Panc1 (cell line): Measurements from ENCODE around the gene PPP1R9B. TPM values are rescaled to one million over a fixed set of nuclear protein-coding genes. Genes with fewer than 3 reads are reported as not detected.

Source experiments
- ATAC-seq: fragments of 200-7000 bp; cut with Tn5 transposase; 2 replicates; pipeline ENCODE4 v1.9.1; 2020; ENCODE audit warnings: mild to moderate bottlenecking, moderate library complexity
- BruUV-seq: library from RNA; stranded (reverse); fragments of 400-500 nt; replicated peaks from 2 replicates; lab custom pipeline; 2021; lab: Mats Ljungman, UMichigan
- CTCF ChIA-PET: fragments of 300-600 bp; sonication (Branson Sonifier 250); formaldehyde crosslinking; loops from one replicate; lab custom pipeline; 2022; ENCODE audit warnings: antibody characterized with exemption; lab: Charles Lee
- POLR2A ChIA-PET: fragments of 300-600 bp; sonication (Branson Sonifier 250); formaldehyde crosslinking; loops from one replicate; lab custom pipeline; 2022; ENCODE audit warnings: antibody characterized with exemption; lab: Charles Lee
- DNase-seq: peaks from one replicate; pipeline ENCODE4 v3.0.0-alpha.2; 2010; ENCODE audit warnings: low read depth, low spot score
- H3K27ac ChIP-seq: 2 replicates; pipeline ENCODE4 v1.5.1; 2011; ENCODE audit warnings: mild to moderate bottlenecking, low read length, inconsistent platforms
- H3K27me3 ChIP-seq: fragments of 200-500 bp; sonication (Bioruptor generic); 2 replicates; pipeline ENCODE4 v1.6.0; 2014; ENCODE audit warnings: low read length, inconsistent platforms; ENCODE audit not compliant: control insufficient read depth, insufficient read depth
- H3K36me3 ChIP-seq: fragments of 200-500 bp; sonication (Bioruptor generic); 2 replicates; pipeline ENCODE4 v1.5.1; 2014; ENCODE audit warnings: inconsistent platforms, mild to moderate bottlenecking, low read length, moderate library complexity; ENCODE audit not compliant: control insufficient read depth, insufficient read depth
- H3K4me1 ChIP-seq: 2 replicates; pipeline ENCODE4 v1.5.1; 2011; ENCODE audit warnings: inconsistent platforms, mild to moderate bottlenecking, low read length, moderate library complexity; ENCODE audit not compliant: control insufficient read depth, insufficient read depth
- H3K4me3 ChIP-seq, 2 experiments: 2 replicates each; pipeline ENCODE4 v1.5.1; 2011 to 2012; ENCODE audit warnings: low read depth in 2 of 2, low read length in 2 of 2, mild to moderate bottlenecking in 2 of 2, inconsistent platforms in 1 of 2, moderate library complexity in 1 of 2
- H3K9me3 ChIP-seq: fragments of 200-500 bp; sonication (Bioruptor generic); 2 replicates; pipeline ENCODE4 v1.5.1; 2014; ENCODE audit warnings: low read depth, mild to moderate bottlenecking, inconsistent platforms, low read length, moderate library complexity; ENCODE audit not compliant: control insufficient read depth, insufficient read depth
- POLR2AphosphoS5 ChIP-seq: IDR thresholded peaks from 2 replicates; pipeline ENCODE4 v1.6.1; 2012; ENCODE audit warnings: mild to moderate bottlenecking, low read depth, low read length, moderate library complexity
- SIN3A ChIP-seq: IDR thresholded peaks from 2 replicates; pipeline ENCODE4 v1.6.1; 2012; ENCODE audit warnings: low read depth, mild to moderate bottlenecking, low read length, moderate library complexity, borderline replicate concordance; ENCODE audit not compliant: insufficient read depth
- TCF7L2 ChIP-seq: IDR thresholded peaks from 2 replicates; pipeline ENCODE4 v1.6.1; 2011; ENCODE audit warnings: mild to moderate bottlenecking, low read depth, low read length, inconsistent platforms
- in situ Hi-C: cut with HindIII; loops from 2 replicates; pipeline ENCODE4 v1.10.0; 2016; ENCODE audit warnings: low sequenced_read_pairs, low pct_unique_long_range_greater_than_20kb
- intact Hi-C: fragments of 100-400 bp; cut with micrococcal nuclease; formaldehyde crosslinking; loops from one replicate; pipeline ENCODE4 v1.10.0; 2022; ENCODE audit not compliant: unreplicated experiment
- total RNA-seq: library from RNA; stranded (reverse); gene quantifications from one replicate; pipeline ENCODE4 v1.2.1, GENCODE V29; 2021; ENCODE audit not compliant: unreplicated experiment
- TF ChIP-seq, protein P1 (sequence below), 2 experiments: IDR thresholded peaks; 2 replicates each; pipeline ENCODE4 v1.6.1; 2011 to 2012; ENCODE audit warnings: low read depth in 2 of 2, control low read depth in 1 of 2, low read length in 1 of 2, mild to moderate bottlenecking in 1 of 2, moderate library complexity in 1 of 2; ENCODE audit not compliant: insufficient read depth in 1 of 2
- TF ChIP-seq, protein P2 (sequence below): fragments of 450-650 bp; IDR thresholded peaks from 2 replicates; pipeline ENCODE4 v1.5.1; 2017; ENCODE audit warnings: mild to moderate bottlenecking

Gene PPP1R9B
- total RNA-seq, 1 experiment from 2014 or later: 114 TPM

DNA sequence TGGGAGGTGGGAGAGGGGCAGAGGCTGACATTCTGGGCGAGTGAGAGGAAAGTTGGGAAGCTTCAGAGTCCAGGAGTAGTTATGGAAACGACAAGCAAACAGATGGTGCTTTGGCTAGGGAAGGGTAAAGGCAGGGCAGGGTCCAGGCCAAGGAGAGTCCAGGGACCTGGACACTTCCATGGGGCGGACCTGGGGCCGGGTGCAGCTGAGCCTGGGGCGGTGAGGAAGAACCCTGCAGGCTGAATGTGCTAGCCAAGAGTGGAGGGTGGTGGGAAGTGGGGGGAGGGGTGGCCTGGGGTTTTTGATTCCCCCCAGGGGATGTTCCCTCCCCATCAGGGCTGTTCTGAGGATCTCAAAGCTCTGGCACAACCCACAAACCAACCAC, 2.6 kb downstream of the PPP1R9B start:
- no peak for ATAC-seq
- peaks cover 21% of the 10 kb centered on the region; the same call in 1 of the 2 replicates for H3K36me3 ChIP-seq
- intact Hi-C loops: no loop called here
- DNase-seq: no peak
- TF ChIP-seq, protein P1, sequence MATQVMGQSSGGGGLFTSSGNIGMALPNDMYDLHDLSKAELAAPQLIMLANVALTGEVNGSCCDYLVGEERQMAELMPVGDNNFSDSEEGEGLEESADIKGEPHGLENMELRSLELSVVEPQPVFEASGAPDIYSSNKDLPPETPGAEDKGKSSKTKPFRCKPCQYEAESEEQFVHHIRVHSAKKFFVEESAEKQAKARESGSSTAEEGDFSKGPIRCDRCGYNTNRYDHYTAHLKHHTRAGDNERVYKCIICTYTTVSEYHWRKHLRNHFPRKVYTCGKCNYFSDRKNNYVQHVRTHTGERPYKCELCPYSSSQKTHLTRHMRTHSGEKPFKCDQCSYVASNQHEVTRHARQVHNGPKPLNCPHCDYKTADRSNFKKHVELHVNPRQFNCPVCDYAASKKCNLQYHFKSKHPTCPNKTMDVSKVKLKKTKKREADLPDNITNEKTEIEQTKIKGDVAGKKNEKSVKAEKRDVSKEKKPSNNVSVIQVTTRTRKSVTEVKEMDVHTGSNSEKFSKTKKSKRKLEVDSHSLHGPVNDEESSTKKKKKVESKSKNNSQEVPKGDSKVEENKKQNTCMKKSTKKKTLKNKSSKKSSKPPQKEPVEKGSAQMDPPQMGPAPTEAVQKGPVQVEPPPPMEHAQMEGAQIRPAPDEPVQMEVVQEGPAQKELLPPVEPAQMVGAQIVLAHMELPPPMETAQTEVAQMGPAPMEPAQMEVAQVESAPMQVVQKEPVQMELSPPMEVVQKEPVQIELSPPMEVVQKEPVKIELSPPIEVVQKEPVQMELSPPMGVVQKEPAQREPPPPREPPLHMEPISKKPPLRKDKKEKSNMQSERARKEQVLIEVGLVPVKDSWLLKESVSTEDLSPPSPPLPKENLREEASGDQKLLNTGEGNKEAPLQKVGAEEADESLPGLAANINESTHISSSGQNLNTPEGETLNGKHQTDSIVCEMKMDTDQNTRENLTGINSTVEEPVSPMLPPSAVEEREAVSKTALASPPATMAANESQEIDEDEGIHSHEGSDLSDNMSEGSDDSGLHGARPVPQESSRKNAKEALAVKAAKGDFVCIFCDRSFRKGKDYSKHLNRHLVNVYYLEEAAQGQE (IDR thresholded peaks at IDR 0.05; ENCODE audit: insufficient read depth in 1 of 2, low read depth in 2 of 2, low read length in 1 of 2): no peak
- no peak for TF ChIP-seq POLR2AphosphoS5
- TF ChIP-seq, protein P2, sequence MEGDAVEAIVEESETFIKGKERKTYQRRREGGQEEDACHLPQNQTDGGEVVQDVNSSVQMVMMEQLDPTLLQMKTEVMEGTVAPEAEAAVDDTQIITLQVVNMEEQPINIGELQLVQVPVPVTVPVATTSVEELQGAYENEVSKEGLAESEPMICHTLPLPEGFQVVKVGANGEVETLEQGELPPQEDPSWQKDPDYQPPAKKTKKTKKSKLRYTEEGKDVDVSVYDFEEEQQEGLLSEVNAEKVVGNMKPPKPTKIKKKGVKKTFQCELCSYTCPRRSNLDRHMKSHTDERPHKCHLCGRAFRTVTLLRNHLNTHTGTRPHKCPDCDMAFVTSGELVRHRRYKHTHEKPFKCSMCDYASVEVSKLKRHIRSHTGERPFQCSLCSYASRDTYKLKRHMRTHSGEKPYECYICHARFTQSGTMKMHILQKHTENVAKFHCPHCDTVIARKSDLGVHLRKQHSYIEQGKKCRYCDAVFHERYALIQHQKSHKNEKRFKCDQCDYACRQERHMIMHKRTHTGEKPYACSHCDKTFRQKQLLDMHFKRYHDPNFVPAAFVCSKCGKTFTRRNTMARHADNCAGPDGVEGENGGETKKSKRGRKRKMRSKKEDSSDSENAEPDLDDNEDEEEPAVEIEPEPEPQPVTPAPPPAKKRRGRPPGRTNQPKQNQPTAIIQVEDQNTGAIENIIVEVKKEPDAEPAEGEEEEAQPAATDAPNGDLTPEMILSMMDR: no peak
- BruUV-seq: no TSS peak
- CTCF ChIA-PET: interaction anchor here (0.9 kb wide), 1 partner anchor 14 kb away, joined by 3 read pairs; no protein-coding TSS in a partner anchor
- peak overlapping the region; percentile 70 to 97 for H3K4me3 ChIP-seq
- peak overlapping the region; percentile 79 for H3K27ac ChIP-seq
- POLR2A ChIA-PET: no interaction called here
- in situ Hi-C loops: no loop called here
- H3K9me3 ChIP-seq: no peaks in the 10 kb centered on the region
- H3K4me1 ChIP-seq: peaks cover 37% of the 10 kb centered on the region
- no peaks in the 10 kb centered on the region for H3K27me3 ChIP-seq

DNA sequence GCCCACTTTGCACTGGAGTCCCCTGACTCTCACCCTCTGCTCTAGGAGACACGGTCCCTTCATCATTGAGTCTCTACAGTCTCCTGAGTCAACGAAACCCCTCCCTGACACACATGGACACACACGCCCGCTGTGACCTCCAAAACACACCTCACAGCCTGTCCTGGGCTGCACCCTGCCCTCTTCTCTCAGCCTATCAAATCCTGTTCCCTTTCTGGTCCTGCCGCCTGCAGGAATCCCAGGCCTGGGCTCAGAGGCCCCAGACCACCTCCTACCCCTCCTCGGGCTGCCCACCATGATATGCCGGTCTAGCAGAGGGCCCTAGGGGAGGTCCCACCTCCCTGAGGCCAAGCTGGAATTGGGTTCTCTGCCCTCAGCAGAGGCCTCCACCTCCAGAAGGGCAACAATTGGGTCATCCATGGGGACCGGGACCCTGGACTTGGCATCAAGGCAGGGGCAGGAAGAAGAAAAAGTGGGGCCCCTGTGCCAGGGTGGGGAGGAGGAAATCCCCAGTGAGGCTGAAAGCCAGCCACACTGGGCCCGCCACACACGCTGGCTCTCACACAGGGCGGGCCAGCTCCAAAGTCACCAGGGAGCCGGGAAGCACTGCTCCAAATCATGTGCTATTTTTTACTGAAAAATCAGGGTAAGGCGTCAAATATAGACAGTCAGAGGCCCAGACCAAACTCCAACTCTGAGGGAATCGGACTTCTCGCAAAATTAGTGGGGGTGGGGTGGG, 3.4 kb downstream of the PPP1R9B start:
- peak overlapping the region; percentile 79 for H3K27ac ChIP-seq
- H3K27me3 ChIP-seq: no peaks in the 10 kb centered on the region
- POLR2A ChIA-PET: no interaction called here
- peaks cover 30% of the 10 kb centered on the region for H3K4me1 ChIP-seq
- no peaks in the 10 kb centered on the region for H3K9me3 ChIP-seq
- H3K36me3 ChIP-seq: peaks cover 21% of the 10 kb centered on the region; the same call in 1 of the 2 replicates
- TF ChIP-seq TCF7L2 (no peak), SIN3A (no peak), POLR2AphosphoS5 (no peak)
- TF ChIP-seq, protein P1 (IDR thresholded peaks at IDR 0.05; ENCODE audit: insufficient read depth in 1 of 2, low read depth in 2 of 2, low read length in 1 of 2): no peak
- TF ChIP-seq, protein P2: no peak
- peak overlapping the region; percentile 70 to 97 for H3K4me3 ChIP-seq
- BruUV-seq: no TSS peak
- intact Hi-C loops (no loop called here), in situ Hi-C loops (no loop called here)
- CTCF ChIA-PET: interaction anchor here (0.7 kb wide), 1 partner anchor 32 kb away, joined by 8 read pairs; no protein-coding TSS in a partner anchor
- DNase-seq: no peak
- ATAC-seq: no peak
